ENCODE data around the gene NAA10.

NAA10 gene

DNA sequence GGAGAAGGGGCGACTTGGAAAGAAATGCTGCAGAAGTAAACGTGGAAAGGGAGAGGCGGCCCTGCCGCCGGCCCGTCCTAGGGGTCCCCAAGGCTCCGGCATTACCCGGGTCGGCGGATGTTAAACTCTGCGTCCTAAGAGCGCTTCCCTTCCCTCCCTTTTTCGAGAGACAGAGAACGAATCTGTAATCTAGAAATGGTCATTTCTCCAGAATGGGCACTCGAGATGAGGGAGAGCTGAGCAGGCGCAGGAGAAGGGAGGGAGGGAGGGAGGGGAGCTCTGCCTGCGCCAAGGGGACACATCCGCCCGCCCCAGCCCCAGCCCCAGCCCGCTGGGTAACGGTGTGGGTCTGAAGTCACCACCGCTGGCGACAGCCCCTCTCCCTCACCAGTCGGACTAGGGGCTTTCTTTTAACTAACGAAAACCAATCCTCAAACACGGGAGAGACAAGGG lies 35.1 kb upstream of the NAA10 start:
- TF ChIP-seq, protein P1, sequence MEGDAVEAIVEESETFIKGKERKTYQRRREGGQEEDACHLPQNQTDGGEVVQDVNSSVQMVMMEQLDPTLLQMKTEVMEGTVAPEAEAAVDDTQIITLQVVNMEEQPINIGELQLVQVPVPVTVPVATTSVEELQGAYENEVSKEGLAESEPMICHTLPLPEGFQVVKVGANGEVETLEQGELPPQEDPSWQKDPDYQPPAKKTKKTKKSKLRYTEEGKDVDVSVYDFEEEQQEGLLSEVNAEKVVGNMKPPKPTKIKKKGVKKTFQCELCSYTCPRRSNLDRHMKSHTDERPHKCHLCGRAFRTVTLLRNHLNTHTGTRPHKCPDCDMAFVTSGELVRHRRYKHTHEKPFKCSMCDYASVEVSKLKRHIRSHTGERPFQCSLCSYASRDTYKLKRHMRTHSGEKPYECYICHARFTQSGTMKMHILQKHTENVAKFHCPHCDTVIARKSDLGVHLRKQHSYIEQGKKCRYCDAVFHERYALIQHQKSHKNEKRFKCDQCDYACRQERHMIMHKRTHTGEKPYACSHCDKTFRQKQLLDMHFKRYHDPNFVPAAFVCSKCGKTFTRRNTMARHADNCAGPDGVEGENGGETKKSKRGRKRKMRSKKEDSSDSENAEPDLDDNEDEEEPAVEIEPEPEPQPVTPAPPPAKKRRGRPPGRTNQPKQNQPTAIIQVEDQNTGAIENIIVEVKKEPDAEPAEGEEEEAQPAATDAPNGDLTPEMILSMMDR (IDR thresholded peaks at IDR 0.05; ENCODE audit: control insufficient read depth, extremely low read depth, insufficient read depth) = no peak
- peak overlapping the region; percentile 69 for H3K4me3 ChIP-seq (ENCODE audit: low read depth, low read length)
- no peak for DNase-seq (ENCODE audit: low read depth)

DNA sequence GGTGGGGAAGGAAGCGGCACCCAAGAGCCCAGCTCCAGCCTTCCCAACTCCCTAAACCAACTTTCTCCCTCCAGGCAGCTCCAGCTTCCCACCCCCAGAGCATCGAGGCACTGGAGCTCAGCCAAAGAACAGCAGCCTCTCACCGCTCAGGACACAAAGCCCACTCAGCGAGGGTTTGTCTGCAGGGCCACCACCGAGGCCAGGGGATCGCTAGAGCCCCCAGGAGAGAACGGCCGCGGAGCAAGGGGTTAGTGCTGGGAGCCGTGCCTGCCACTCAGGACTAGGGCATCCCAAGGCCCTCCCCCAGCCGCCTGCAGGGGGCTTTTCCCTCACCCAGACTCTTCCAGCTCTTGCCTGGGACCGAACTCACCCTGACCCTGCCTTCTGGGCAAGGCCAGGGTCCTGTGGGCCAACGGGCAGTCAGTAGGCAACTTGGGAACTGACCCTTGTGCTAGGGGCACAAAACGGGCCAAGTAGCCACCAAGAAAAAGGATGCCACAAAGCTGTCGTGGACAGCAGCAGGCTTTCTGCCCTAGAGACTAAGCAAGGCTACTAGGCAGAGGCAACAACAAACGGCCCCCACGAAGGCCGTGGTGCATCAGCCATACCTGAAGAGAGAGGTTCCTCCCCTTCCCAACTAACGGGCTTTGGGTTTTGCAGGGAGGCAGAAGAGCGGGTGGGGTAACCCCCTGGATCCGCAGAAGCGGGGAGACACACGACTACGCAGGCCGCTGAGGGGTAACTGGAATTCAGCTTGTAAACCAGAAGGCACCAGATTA lies 34.5 kb upstream of the NAA10 start:
- H3K4me3 ChIP-seq (ENCODE audit: low read depth, low read length) = peak overlapping the region; percentile 69
- DNase-seq (ENCODE audit: low read depth) = no peak
- TF ChIP-seq, protein P1 (IDR thresholded peaks at IDR 0.05; ENCODE audit: control insufficient read depth, extremely low read depth, insufficient read depth) = no peak

DNA sequence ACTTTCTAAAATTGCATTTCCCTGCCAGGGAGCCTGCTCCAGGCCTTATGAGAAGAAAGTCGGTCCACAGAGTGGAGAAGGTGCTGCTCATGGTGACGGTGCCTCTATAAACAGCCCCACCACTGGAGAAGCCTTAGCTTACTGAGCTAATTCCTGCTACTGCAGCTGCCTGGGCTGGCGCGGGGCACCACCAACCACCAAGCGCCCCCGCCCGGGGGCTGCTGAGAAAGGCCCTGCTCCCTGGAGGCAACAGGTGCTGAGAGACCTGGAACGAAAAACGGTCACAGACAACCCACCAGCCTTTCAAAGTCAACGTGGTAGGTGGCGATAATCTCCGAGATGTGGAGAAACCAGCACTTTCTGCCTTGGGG lies 33.9 kb upstream of the NAA10 start:
- TF ChIP-seq, protein P1 (IDR thresholded peaks at IDR 0.05; ENCODE audit: control insufficient read depth, extremely low read depth, insufficient read depth) = peak; percentile 19; the same call in 1 of the 2 replicates
- DNase-seq (ENCODE audit: low read depth) = no peak
- peak overlapping the region; percentile 69 for H3K4me3 ChIP-seq (ENCODE audit: low read depth, low read length)

DNA sequence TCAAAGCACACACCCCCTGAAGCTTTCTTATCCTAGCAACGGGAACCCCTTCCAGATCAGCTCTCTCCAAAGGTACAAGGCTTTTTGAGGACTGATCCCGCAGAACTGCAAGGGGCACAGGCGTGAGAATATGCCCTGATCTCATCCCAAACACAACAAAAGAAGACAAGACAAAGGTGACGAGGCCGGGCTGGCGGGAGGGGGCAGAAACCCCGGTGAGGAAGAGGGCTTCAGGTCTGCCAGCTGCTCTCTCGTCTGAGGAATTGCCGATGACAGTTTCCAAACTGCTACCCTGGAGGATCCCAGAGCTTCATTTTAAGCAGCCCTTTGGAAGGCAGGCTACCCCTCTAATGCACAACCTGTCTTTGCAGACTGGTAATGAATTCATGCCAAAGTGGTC lies 33.4 kb upstream of the NAA10 start:
- DNase-seq (ENCODE audit: low read depth) = no peak
- TF ChIP-seq, protein P1 (IDR thresholded peaks at IDR 0.05; ENCODE audit: control insufficient read depth, extremely low read depth, insufficient read depth) = no peak
- H3K4me3 ChIP-seq (ENCODE audit: low read depth, low read length) = peak overlapping the region; percentile 69

DNA sequence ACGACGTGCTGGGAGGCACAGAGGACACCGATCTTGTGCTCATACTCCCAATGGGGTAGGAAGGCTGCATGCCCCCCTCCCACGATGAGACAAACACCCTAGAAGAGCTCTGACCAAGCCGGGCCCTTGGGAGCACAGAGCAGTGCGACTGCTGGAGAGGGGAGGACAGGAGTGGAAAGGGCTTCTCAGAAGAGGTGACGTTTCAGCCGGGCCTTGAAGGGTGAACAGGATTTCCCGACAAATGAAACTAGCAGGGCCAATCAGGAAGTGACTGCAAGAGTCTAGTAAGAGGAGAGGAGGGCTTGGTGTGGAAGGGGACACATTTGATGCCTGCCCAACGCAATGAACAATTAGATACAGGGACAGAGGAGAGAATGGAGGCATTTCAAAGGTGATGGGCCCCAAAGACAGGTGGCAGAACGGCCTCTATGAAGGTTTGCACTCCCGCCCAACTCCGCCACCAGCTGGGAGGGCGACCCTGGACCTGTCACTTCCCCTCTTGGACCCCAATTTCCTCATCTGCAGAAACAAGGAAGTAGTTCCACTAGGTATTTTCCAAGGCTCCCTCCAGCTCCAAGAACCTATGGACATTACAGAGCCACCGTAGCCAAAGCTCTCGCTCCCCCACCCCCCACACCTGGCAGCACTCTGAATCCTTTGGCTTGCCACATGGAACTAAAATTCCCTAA lies 32.8 kb upstream of the NAA10 start:
- DNase-seq (ENCODE audit: low read depth) = no peak
- TF ChIP-seq, protein P1 (IDR thresholded peaks at IDR 0.05; ENCODE audit: control insufficient read depth, extremely low read depth, insufficient read depth) = no peak
- peak overlapping the region; percentile 69 for H3K4me3 ChIP-seq (ENCODE audit: low read depth, low read length)

DNA sequence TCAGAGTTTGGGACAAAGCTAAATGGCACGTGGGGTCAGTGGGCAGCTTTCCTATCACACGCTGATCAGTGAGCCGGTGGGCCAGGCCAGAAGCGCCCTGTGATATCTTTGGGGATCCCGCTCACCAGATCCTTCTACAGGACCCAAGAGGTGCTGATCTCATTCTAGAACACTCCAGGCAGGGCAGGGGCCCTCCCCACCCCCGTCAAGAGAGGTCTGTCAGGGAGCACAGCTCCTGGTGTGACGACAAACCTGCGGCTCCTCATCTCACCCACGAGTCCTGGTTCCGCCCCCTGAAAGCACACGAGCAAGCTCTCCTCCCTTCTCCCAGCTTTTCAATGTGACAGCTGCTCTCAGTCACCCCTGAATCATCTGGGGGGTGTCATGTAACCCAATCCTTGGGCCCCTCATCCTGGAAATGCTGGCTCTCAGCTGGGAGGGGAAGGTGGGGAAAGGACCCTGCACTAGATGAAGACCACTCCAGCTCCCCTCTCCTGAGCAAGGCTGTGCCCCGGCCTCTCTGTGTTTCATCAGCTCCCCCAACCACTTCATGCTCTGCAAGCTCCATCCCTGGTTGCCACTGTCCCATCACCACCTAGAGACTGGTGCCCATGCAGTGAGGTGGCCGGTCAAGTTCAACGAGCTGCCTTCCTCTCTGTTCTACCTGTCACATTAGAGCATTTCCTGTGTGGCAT lies 32.2 kb upstream of the NAA10 start:
- TF ChIP-seq, protein P1 (IDR thresholded peaks at IDR 0.05; ENCODE audit: control insufficient read depth, extremely low read depth, insufficient read depth) = no peak
- H3K4me3 ChIP-seq (ENCODE audit: low read depth, low read length) = peak overlapping the region; percentile 69
- no peak for DNase-seq (ENCODE audit: low read depth)

Measured in LNCaP clone FGC (cell line).